ENCODE results near the gene LUZP1. TPM values are rescaled to one million over a fixed set of nuclear protein-coding genes. Genes with fewer than 3 reads are reported as not detected.

Gene LUZP1
- total and polyA plus RNA-seq, 12 donors, result 6.4 to 40.1 (median 29.9) TPM

DNA sequence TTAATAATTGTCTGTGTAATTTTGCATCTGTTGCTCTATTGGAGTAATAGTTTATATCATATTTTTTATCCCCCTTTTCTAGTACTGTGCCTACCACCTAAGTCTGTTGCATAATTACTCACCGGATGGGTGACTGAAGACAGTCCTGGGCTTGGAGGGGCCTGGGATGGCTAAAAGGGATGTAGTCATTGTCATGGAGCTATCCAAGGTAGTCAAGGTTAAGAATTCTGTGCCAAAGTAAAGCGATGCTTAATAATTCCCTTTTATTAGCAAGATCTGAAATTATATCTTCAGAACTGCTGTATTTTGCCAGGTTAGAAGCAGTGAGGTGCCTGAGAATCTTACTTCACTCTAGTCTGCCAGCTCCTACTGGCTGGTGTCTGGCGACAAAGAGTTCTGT lies 87.8 kb downstream of the LUZP1 start:
- intact Hi-C loops (cut with DNase I), result loop anchor here in 1 of 10 donors (10.0 kb wide), 1 partner anchor 184 kb away; no protein-coding TSS in a partner anchor
- Histone ChIP-seq H3K4me1 (peaks cover 0 to 21% (median 12%) of the 10 kb centered on the region in 9 donors), H3K4me3 (no peak overlapping the region), H3K36me3 (peaks cover 0 to 100% (median 60%) of the 10 kb centered on the region in 9 donors), H3K27ac (no peak overlapping the region), H3K27me3 (no peaks in the 10 kb centered on the region), H3K9me3 (no peaks in the 10 kb centered on the region)
- 84 to 94% methylated on average over 3 of the region's 3 CpGs for WGBS, 2 donors
- DNase-seq, result no peak
- TF ChIP-seq, protein P1, sequence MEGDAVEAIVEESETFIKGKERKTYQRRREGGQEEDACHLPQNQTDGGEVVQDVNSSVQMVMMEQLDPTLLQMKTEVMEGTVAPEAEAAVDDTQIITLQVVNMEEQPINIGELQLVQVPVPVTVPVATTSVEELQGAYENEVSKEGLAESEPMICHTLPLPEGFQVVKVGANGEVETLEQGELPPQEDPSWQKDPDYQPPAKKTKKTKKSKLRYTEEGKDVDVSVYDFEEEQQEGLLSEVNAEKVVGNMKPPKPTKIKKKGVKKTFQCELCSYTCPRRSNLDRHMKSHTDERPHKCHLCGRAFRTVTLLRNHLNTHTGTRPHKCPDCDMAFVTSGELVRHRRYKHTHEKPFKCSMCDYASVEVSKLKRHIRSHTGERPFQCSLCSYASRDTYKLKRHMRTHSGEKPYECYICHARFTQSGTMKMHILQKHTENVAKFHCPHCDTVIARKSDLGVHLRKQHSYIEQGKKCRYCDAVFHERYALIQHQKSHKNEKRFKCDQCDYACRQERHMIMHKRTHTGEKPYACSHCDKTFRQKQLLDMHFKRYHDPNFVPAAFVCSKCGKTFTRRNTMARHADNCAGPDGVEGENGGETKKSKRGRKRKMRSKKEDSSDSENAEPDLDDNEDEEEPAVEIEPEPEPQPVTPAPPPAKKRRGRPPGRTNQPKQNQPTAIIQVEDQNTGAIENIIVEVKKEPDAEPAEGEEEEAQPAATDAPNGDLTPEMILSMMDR (IDR thresholded peaks at IDR 0.05), result no peak
- no peak for ATAC-seq

DNA sequence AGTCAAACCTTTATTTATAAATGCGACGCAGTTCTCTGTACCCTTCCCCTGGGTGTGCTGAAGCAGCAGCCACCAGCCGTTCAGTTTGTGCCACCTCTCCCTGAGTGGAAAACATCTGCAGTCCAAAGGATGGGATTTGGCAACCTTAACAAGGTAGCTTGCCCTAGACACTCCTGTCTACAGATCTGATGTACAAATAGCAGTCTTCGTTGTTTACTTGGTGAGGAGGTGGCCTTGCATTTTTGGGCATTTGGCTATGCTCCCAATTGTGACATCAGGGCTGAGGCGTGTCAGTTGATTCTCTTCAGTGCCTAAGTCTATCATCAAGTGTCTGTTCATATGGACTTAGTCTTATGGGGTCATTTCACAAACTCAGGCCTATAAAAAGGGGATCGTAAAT lies 89.6 kb downstream of the LUZP1 start:
- peaks cover 0 to 10% (median 3%) of the 10 kb centered on the region in 9 donors for H3K4me1 ChIP-seq
- TF ChIP-seq, protein P1 (IDR thresholded peaks at IDR 0.05), result no peak
- no peak overlapping the region for H3K4me3 ChIP-seq
- H3K27me3 ChIP-seq, result no peaks in the 10 kb centered on the region
- H3K27ac ChIP-seq, result no peak overlapping the region
- H3K36me3 ChIP-seq, result peaks cover 0 to 97% (median 48%) of the 10 kb centered on the region in 9 donors
- ATAC-seq (no peak), DNase-seq (no peak)
- 83 to 86% methylated on average over 6 of the region's 6 CpGs for WGBS, 2 donors
- no peaks in the 10 kb centered on the region for H3K9me3 ChIP-seq
- intact Hi-C loops (cut with DNase I), result no loop called here

DNA sequence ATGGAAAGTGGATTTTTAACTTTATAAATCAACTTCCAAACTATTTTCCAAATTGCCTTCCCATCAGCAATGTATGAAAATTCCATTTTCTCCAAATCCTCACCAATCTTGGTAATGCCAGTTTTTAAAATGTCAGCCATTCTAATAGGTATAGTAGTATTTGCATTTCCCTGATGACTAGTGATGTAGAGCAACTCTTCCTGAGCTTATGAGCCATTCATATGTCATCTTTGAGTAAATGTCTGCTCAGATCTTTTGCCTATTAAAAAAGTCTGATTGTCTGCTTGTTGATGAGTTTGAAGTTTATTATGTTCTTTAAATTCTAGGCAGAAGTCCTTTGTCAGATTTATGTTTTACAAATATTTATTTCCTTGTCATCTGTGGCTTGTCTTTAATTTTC lies 94.6 kb downstream of the LUZP1 start:
- ATAC-seq, result no peak
- H3K36me3 ChIP-seq, result peaks cover 0 to 98% (median 51%) of the 10 kb centered on the region in 9 donors
- no peak for DNase-seq
- TF ChIP-seq, protein P1 (IDR thresholded peaks at IDR 0.05), result no peak
- intact Hi-C loops (cut with DNase I), result no loop called here
- no peaks in the 10 kb centered on the region for H3K4me1 ChIP-seq
- H3K9me3 ChIP-seq, result no peaks in the 10 kb centered on the region
- no peak overlapping the region for H3K4me3 ChIP-seq
- no peaks in the 10 kb centered on the region for H3K27me3 ChIP-seq
- H3K27ac ChIP-seq, result no peak overlapping the region

DNA sequence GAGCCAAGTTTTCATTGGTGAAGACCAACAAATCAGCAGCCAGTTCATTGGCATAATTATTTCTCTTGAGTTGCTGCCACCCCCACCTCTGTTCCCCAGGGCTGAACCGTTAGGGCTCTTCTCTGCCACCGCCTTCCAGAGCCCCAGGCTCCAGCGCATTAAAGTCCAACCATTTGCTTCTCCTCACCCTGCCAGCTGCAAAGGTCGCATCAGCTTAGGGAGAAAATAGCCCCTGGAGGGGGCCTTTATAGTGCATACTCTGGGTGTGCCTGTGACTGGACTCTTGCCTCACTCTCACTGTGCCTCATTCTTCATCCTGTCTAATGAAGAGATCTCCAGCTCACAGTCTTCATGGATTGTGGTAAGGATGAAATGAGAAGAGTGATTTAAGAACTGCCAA lies 99.0 kb downstream of the LUZP1 start:
- no peak for DNase-seq
- no peaks in the 10 kb centered on the region for H3K9me3 ChIP-seq
- no peaks in the 10 kb centered on the region for H3K4me1 ChIP-seq
- TF ChIP-seq, protein P1 (IDR thresholded peaks at IDR 0.05), result no peak
- no peak overlapping the region for H3K4me3 ChIP-seq
- peaks cover 0 to 100% (median 35%) of the 10 kb centered on the region in 9 donors for H3K36me3 ChIP-seq
- WGBS, 2 donors, result 94 to 95% methylated on average over 4 of the region's 4 CpGs
- no peaks in the 10 kb centered on the region for H3K27me3 ChIP-seq
- ATAC-seq, result no peak
- intact Hi-C loops (cut with DNase I), result no loop called here
- no peak overlapping the region for H3K27ac ChIP-seq
